Endothelial cell of umbilical vein (primary cell): Measurements from ENCODE around the gene CTIF.

ENCODE experiments used
- CTCF ChIP-seq, 2 donors: IDR thresholded peaks; 1 replicate in 1 of 2; 2 replicates in 1 of 2; pipeline ENCODE4 v1.5.1; 2011; ENCODE audit warnings: low read length in 2 of 2, mild to moderate bottlenecking in 2 of 2, moderate library complexity in 2 of 2, control low read depth in 1 of 2, inconsistent platforms in 1 of 2, low read depth in 1 of 2; ENCODE audit not compliant: insufficient read depth in 1 of 2; ENCODE audit errors: extremely low read depth in 1 of 2
- POLR2A ChIP-seq: IDR thresholded peaks from 2 replicates; pipeline ENCODE4 v1.6.1; 2012; ENCODE audit warnings: low read depth, mild to moderate bottlenecking, control low read depth, low read length

- TF ChIP-seq CTCF (IDR thresholded peaks at IDR 0.05; ENCODE audit: extremely low read depth in 1 of 2, insufficient read depth in 1 of 2, low read depth in 1 of 2, low read length in 2 of 2) (no peak), POLR2A (no peak)
These were observed 135.3 kb downstream of the CTIF start for GRCh38 chr18:48673853-48674721.
